Kidney epithelial cell (primary cell): ENCODE measurements around the gene TTLL11. TPM values are rescaled to one million over a fixed set of nuclear protein-coding genes. Genes with fewer than 3 reads are reported as not detected.

Experiments
- DNase-seq: peaks from one replicate; pipeline ENCODE4 v3.0.0-alpha.2; 2010; ENCODE audit warnings: low read depth
- H3K27me3 ChIP-seq: 2 replicates; pipeline ENCODE4 v1.6.0; 2011; ENCODE audit warnings: low read length; ENCODE audit not compliant: control insufficient read depth, insufficient read depth
- H3K36me3 ChIP-seq: 2 replicates; pipeline ENCODE4 v1.5.1; 2011; ENCODE audit warnings: low read length; ENCODE audit not compliant: control insufficient read depth, insufficient read depth
- H3K4me3 ChIP-seq: 2 replicates; pipeline ENCODE4 v1.5.1; 2011; ENCODE audit warnings: low read depth, mild to moderate bottlenecking, control low read depth, low read length
- total RNA-seq: library from RNA; depleted of rRNA; stranded (reverse); fragments of >200 nt; gene quantifications from 2 replicates; pipeline ENCODE4 v1.2.3, GENCODE V29; 2015
- TF ChIP-seq, protein P1 (sequence below): IDR thresholded peaks from 2 replicates; pipeline ENCODE4 v1.5.1; 2011; ENCODE audit warnings: mild to moderate bottlenecking, moderate library complexity, low read length, control low read depth, inconsistent platforms; ENCODE audit not compliant: insufficient read depth, poor library complexity, severe bottlenecking

Gene TTLL11
- total RNA-seq, 1 donor from 2014 or later: 4.2 TPM

GRCh38 chr9:121815546-121816448 lies 277.3 kb downstream of the TTLL11 start:
- Histone ChIP-seq H3K27me3 (peaks cover 15% of the 10 kb centered on the region), H3K4me3 (no peak overlapping the region), H3K36me3 (no peaks in the 10 kb centered on the region)
- TF ChIP-seq, protein P1, sequence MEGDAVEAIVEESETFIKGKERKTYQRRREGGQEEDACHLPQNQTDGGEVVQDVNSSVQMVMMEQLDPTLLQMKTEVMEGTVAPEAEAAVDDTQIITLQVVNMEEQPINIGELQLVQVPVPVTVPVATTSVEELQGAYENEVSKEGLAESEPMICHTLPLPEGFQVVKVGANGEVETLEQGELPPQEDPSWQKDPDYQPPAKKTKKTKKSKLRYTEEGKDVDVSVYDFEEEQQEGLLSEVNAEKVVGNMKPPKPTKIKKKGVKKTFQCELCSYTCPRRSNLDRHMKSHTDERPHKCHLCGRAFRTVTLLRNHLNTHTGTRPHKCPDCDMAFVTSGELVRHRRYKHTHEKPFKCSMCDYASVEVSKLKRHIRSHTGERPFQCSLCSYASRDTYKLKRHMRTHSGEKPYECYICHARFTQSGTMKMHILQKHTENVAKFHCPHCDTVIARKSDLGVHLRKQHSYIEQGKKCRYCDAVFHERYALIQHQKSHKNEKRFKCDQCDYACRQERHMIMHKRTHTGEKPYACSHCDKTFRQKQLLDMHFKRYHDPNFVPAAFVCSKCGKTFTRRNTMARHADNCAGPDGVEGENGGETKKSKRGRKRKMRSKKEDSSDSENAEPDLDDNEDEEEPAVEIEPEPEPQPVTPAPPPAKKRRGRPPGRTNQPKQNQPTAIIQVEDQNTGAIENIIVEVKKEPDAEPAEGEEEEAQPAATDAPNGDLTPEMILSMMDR: no peak
- DNase-seq: no peak

DNA sequence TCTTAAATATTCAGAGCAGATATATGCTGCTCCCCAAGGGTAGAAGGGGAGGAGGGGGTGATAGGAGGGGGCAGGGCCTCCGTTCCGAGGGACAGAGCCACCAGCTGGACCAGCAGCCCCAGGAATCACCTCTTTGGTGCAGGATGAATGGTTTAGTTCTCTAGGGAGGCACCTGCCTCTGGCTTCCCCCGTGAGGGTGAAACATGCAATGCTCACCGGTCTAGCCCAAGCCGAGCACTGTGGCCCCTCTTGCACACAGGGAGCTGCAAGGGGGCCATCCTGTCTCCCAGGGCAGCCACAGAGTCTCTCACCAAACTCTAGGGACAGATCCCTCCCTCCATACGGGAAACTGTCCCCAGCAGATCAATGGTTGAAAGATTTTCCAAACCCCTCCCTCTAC lies 278.0 kb downstream of the TTLL11 start:
- no peak for DNase-seq
- no peaks in the 10 kb centered on the region for H3K36me3 ChIP-seq
- H3K4me3 ChIP-seq: no peak overlapping the region
- peaks cover 15% of the 10 kb centered on the region for H3K27me3 ChIP-seq
- TF ChIP-seq, protein P1: no peak

DNA sequence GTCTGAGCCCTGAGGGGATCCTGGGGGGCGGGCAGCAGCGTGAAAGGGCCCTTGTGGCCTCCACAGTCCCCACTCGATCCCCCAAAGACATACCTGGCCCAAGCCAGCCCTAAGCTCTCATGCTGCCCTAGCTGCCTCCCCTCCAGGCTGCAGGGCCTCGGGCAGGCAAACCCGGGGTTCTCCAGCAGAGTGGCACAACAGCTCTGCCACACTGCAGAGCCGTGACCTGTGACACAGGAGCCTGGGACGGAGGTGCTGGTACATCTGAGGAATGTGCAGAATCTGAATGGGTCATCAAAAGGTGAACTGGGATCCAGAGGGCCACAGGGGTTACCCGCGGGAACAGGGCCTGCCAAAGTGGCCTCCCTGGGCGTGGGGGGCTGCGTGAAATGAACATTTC lies 278.5 kb downstream of the TTLL11 start:
- no peaks in the 10 kb centered on the region for H3K36me3 ChIP-seq
- no peak overlapping the region for H3K4me3 ChIP-seq
- TF ChIP-seq, protein P1: no peak
- DNase-seq: no peak
- peaks cover 15% of the 10 kb centered on the region for H3K27me3 ChIP-seq

GRCh38 chr9:121813519-121814210 lies 279.4 kb downstream of the TTLL11 start:
- Histone ChIP-seq H3K4me3 (no peak overlapping the region), H3K27me3 (peaks cover 11% of the 10 kb centered on the region), H3K36me3 (no peaks in the 10 kb centered on the region)
- DNase-seq: no peak
- TF ChIP-seq, protein P1: no peak

DNA sequence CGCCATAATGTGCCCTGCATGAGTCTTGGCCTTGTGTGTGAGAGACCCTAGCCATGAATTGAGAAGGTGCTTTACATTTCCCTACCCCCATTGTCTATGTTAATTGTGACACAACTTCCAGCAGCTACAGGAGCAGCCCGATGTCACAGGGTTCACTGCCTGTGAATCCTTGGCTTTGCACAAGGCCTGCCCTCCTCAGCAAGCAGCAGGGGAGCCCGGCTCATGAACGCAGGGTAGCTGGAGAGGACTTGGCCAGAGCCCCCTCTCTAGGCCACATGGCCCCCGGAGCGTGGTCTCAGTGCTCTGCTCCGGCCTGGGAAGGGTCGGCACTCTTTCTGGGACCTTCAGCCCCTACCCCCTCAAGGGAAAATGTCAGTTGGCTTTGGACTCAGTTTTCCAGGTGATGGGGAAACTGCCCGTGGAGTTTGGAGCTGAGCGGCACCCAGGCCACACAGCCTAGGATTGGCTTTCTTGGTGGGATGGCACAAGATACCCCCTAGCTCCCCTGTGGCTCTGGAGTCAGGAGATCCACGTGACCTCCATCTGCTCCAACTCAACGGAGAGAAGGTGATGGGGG lies 280.9 kb downstream of the TTLL11 start:
- H3K4me3 ChIP-seq: no peak overlapping the region
- no peaks in the 10 kb centered on the region for H3K36me3 ChIP-seq
- peaks cover 10% of the 10 kb centered on the region for H3K27me3 ChIP-seq
- TF ChIP-seq, protein P1: no peak
- DNase-seq: no peak
